Measurements from ENCODE around the gene PDCD1.

The PDCD1 gene

DNA sequence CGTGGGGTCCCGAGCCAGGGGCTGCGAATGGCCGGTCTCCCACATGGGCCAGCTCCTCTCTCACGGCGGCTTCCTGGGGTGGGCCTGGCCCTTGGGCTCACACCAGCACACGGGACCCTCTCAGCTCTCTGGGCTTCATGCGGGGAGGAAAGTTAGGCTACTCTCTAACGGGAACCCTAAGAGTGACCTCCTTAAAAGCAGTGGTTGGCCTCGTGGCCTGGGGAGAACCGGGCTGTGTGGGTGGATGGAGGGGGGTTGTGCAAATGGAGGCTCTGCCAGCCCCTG is 36.7 kb upstream of the PDCD1 start:
- DNase-seq = no peak

DNA sequence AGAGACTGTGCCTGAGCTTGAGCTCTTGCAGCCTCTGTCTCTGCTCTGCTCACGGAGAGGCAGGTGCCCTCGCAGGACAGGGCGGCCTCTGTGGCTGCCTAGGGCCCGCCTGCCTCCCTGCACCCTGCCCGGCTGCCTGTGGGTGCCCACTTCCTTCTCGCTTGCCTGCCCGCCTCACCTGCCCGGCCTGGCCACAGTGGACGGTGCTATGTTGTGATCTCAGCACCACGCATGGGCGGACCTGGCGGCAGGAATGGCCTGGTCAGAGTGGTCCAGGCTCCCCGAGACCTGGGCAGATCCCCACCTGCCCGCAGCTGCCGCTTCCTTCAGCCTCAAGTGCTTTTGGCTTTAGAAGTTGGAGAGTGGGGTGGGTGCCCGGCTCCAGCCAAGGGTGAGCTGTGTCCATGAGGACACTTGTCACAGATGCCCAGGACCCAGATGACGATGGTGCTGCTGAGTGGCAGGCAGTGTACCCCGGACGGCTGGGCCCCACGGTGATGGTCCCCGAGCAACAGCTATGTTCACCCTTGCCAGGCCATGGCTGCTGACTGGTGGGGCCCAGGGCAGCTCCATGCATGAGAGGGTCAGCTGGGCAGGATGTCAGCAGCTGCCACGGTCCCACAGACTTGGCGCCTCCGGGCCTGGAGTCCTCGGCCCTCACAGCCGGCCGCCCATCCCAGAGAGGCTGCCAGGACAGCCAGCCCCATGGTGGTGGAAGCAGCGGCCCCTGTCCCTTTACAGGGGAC is 36.2 kb upstream of the PDCD1 start:
- DNase-seq = no peak

DNA sequence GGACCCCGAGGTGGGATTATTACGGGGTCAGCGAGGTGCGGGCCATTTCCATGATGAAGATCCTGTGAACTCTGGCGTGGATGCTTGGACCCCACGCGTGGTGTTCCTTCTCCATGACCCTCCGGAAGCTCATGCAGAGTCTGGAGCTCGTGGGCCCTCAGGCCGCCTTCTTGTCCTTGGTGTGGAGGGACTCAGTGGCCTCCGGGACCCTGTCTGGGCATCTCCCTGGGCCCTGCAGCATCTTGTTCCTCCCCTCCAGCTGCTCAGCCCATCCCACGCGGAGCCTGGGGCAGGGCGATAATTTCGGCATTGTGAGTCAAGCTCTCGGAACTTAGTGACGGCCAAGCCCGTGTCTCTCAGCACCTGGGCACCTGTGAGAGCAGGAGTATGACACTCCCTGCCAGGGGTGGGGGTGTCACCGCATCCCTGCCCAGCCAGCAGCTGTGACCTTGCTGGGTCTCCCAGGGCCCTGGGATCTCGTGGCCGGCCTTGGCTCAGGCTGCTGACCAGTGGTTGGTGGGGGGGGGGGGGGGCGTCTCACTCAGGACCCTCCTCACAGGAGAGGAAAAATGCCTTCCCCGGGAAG is 35.5 kb upstream of the PDCD1 start:
- no peak for DNase-seq

GRCh38 chr2:241893265-241893664 is 34.6 kb upstream of the PDCD1 start:
- DNase-seq = no peak

DNA sequence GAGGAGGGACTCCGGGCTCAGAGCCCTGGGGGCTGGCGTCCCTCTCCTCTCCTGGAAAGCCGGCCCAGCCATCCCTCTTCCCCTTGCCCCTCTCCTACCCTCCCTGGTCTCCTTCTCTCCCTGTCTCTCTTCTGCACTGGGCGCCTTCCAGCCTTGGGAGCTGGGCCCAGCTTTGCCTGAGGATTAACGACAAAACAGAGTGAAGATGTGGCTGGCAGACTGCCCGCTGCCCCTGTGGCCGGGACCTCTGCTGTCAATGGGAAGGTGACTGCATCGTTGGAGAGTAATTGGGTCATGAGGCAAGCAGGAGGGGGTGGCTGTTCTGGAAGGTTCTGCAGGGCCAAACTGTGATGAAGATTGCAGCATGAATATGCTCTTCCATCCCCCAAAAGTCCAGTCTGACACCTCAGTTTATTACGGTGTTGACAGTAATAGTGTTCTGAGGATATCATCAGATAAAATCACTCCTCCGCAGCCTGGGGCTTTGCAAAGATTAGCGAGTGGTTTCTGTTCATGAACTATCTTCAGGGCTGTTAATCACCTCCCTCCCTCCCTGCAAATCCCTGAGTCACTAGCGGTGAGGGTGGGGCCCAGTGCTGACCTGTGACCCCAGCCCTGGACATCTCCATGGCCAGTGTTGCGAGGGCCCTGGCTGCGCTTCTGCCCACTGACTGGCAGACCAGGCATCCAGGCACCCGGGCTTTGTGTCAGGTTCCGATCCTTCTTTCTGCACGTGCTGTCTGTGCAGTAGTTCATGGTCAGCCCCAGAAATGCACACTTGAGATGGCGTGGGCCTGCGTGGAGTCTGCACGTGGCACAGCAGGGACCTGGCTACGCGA is 33.8 kb upstream of the PDCD1 start:
- DNase-seq = no peak

- no peak for DNase-seq
These were observed 33.2 kb upstream of the PDCD1 start for GRCh38 chr2:241891988-241892298.

GRCh38 chr2:241891315-241891987 is 32.8 kb upstream of the PDCD1 start:
- no peak for DNase-seq

- DNase-seq = no peak
These were observed 32.0 kb upstream of the PDCD1 start for GRCh38 chr2:241890524-241891235.

GRCh38 chr2:241888641-241889040 is 29.9 kb upstream of the PDCD1 start:
- no peak for DNase-seq

DNA sequence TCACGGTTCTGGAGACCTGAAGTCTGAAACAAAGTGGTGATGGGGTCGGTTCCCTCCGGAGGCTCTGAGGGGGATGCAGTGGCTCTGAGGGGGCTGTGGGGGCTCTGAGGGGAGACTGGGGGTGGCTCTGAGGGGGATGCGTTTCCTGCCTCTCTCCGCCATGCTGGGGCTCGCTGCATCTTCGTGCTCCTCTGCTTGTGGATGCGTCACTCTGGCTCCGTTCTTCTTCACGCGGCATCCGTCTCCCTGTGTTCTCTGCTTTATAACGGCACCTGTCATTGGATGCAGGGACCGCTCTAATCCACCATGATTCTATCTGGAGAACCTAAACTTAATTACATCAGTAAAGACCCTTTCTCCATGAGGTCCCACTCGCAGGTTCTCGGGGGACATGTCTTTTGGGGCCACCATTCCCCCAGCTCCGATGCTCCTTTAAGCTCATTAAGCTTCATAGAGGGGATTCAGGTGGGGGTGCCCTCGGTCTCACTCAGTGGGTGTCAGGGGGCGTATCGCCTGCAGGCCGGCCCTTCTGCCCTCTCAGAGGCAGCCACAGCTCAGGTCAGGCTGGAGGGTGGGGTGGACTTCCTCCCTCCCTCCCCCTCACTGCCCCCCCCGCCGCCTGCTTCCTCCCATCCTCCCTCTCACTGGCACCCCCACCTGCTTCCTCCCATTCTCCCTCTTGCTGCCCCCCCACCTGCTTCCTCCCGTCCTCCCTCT is 29.3 kb upstream of the PDCD1 start:
- DNase-seq = no peak

DNA sequence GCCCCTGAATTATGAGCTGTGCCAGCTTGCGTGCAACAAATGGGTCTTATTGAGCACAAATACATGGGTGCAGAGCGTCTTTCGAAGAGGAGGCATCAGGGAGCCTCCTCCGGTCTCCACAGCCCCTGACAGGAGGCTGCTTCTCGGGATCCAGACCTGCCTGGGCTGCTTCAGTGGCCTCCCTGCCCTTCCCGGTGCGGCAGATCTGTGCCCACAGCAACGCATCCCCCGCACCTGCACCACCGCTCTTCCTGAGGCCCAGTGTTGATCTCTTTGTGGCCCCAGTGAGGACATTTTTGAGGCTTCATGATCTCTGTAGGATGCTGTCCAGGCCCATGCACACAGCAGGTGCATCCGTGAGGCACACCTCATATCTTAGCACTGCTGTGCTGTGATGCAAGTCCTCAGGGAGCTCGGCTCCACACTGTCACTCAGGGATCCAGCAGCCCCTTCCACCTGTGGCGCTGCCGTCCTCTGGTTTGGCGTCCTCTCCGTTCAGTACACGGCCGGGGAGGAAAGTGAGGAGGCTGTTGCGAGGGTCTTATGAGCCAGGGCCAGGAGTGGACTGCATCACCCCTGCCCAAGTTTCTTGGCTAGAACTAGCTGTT is 28.2 kb upstream of the PDCD1 start:
- DNase-seq = no peak

DNA sequence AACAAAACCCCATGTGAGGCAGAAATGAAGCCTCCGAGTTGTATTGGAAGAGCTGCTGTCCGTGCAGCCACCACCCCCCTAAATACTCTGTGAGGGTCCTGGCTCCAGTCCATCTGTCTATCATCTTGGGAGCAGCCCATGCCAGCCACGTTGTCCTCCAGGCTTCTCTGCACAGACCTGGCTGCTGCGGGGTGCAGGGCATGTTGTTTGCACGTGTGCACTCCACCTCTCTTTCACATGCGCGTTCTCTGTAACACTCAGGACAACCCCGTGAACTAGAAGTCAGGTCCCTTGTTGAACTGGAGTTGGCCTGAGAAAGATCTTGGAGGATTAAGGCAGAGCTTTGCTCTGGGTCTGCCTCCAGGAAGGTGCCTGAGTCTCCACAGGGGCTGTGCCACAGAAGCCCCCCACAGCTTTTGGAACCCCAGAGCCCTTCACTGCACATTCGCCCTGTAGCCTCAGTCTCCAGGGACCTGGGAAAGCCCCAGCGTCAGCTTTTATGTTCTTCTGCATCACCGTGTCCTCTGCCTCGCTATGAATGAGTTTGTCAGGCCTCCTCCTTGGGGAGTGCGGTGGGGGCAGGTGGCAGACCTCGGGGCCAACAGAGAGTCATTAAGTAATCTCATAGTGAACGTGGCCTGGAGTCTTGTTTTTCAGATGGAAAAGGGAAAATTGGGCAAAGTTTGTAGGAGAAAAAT is 27.4 kb upstream of the PDCD1 start:
- DNase-seq = no peak

DNA sequence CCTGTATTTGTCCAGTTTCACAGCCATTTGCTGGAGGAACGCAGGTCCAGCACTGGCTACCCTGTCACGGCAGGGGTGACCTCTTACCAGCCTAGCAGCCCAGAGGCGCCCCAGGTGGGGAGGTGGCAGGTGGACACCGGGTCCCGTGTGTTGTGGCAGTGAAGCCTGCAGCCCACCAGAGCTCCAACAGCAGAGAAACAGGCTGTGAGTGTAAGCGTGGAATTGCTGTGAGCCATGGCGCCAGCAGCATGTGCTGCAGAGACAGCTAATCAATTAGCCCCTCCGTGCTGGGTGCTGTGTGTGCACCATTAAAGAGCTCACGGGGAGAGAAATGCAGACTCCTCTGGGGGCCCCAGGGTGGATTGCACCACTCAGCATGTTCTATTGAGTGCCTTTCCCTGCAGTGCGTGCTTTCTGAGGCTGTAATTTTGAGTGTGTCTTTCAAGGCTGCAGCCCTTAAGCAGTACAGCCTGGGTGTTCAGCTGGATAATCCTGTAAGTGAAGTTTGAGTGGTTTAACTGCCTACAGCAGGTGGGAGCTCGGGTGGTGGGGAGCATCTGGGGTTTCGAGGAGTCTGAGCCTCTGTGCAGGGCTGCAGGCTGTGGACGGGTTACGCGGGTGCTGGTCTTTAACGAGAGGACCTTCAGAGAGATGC is 26.7 kb upstream of the PDCD1 start:
- DNase-seq = no peak

DNA sequence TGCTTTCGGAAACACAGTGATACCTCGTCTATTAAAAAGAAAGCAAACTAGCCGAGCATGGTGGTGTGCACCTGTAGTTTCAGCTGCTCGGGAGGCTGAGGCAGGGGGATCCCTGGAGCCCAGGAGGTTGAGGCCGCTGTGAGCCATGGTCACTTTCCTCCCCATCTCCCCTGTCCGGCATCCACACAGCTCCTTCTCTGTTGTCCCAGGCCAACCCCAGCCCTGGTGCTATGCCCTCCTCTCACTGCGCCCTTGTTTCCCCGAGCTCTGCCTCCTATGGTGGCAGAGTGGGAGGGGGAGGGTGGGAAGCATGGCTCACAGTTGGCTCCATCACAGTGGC is 26.2 kb upstream of the PDCD1 start:
- DNase-seq = no peak

DNA sequence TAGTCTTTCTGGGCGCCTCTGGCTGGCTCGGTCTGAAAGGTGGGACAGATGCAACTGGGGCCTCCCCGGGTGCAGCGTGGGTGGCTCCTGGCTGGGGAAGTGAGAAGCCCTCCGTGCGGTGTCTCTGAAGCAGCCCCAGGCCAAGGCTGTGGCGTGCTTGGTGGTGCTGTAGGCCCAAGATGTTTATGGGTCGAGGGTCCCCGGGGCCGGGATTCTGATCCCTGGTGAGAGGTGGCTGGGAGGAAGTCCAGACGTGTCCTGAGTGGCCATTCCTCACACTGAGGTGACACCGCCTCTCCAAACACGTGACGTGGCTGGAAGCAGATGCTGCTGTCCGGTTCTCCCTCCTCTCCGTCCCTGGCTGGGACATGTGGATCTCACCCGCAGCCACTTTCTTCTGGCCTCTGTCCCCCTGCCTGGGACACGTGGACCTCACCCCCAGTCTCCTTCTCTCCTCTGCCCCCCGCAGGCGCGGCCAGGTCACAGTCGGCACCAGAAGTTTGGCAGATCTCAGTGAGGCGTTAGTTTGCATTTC is 23.5 kb upstream of the PDCD1 start:
- DNase-seq = no peak

DNA sequence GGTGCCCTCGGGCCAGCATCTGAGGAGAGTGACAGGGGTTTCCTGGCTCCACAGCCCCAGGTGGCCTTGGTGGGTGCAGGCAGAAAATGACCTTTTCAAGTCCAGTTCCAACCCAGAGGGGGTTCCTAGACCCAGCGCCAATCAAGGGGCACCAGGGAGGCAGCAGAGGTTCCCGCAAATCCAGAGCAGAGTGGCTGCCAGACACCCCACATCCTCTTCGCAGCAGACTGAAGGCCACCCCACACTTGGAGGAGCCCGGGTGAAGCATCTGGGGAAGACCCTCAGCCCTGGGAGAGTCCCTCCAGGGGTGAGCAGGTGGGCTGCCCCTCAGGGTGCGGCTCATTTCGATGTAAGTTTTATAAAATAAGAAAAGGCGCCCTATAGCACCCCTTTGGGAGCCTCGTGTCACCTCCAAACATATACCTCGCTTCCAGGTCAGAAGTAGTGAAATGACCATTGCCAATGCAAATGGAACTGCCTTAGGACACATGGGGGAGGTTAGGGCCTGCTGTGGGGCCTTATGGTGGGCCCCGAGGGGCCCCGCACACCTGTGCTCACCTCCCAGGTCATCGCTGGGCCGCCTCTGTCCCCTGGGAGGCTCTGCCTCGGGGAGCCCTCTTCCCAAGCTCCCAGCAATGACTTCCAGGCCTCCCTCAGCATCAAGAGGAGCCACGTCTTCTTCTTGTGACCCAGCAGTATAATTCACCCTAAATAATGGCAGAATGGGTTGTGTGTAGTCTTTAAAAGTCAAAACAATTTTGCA is 21.8 kb upstream of the PDCD1 start:
- DNase-seq = no peak

DNA sequence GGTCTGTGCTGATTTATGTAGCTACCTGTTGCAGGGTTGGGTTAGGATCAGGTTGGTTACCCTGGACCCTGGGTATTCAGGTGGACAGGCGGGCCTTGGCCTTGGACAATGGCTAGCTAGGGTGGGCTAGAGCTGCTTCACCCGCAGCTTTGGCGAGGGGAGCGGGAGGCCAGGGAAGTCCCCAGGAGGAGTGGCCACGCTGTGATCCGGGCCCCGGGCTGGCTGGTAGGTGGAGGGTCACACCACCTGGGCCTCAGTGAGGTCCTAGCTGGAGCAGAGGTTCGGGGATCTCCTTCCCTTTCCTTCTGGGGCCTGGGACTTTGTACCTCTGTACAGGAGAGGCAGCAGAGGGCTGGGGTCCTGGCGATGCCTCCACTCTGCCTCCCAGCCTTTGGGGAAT is 20.6 kb upstream of the PDCD1 start:
- DNase-seq = no peak

- DNase-seq = no peak
These were observed 19.6 kb upstream of the PDCD1 start for GRCh38 chr2:241877989-241878970.

- DNase-seq = no peak
These were observed 18.5 kb upstream of the PDCD1 start for GRCh38 chr2:241877197-241877685.
